Measurements from ENCODE around the gene PRSS1. TPM values are rescaled to one million over a fixed set of nuclear protein-coding genes. Genes with fewer than 3 reads are reported as not detected.

Gene PRSS1
- total and polyA plus RNA-seq, 2 experiments from 2014 or later, result not detected

- Mint-ChIP-seq H3K4me3 (no peak overlapping the region), H3K27ac (no peak overlapping the region), H3K36me3 (ENCODE audit: low read depth) (0 out of 3 replicates have a peak, but pooled peaks cover 2% of the 10 kb centered on the region), H3K4me1 (no peaks in the 10 kb centered on the region), H3K27me3 (ENCODE audit: insufficient read depth, low read depth, poor library complexity) (peaks cover 10% of the 10 kb centered on the region), H3K9me3 (no peaks in the 10 kb centered on the region)
- Histone ChIP-seq H3K27me3 (ENCODE audit: insufficient read depth) (no peaks in the 10 kb centered on the region), H3F3A (replicated peaks; ENCODE audit: low read depth) (no peaks in the 10 kb centered on the region), H3K36me3 (ENCODE audit: insufficient read depth) (no peaks in the 10 kb centered on the region), H4K20me1 (replicated peaks; ENCODE audit: insufficient read depth) (no peaks in the 10 kb centered on the region), H3K9me2 (ENCODE audit: insufficient read depth) (no peaks in the 10 kb centered on the region), H3K27ac (ENCODE audit: low read depth) (no peak overlapping the region), H3K4me1 (ENCODE audit: insufficient read depth) (no peaks in the 10 kb centered on the region), H2AFZ (no peak overlapping the region), H3K4me3 (no peak overlapping the region), H3K79me2 (replicated peaks; ENCODE audit: insufficient read depth) (no peaks in the 10 kb centered on the region), H3K4me2 (no peak overlapping the region)
- no peak for TF ChIP-seq STAT1 (IDR thresholded peaks at IDR 0.05; ENCODE audit: unreplicated experiment)
- no peak for TF ChIP-seq EZH2phosphoT487 (IDR thresholded peaks at IDR 0.05; ENCODE audit: unreplicated experiment)
- TF ChIP-seq EZH2 (IDR thresholded peaks at IDR 0.05; ENCODE audit: low read depth, unreplicated experiment), result no peak
- no peak for TF ChIP-seq CTCF (conservative IDR thresholded peaks at IDR 0.05; ENCODE audit: low read depth in 2 of 2)
- no peak for TF ChIP-seq ETS1 (IDR thresholded peaks at IDR 0.05)
- no peak for TF ChIP-seq ZNF462 (CRISPR knock-in tag; IDR thresholded peaks at IDR 0.05)
- no peak for TF ChIP-seq CREB1 (CRISPR knock-in tag; IDR thresholded peaks at IDR 0.05; ENCODE audit: low read depth)
- no peak for TF ChIP-seq POLR2AphosphoS5 (IDR thresholded peaks at IDR 0.05; ENCODE audit: low read depth)
- no peak for TF ChIP-seq NANOG (IDR thresholded peaks at IDR 0.05; ENCODE audit: borderline replicate concordance)
- TF ChIP-seq JUNB (IDR thresholded peaks at IDR 0.05; ENCODE audit: unreplicated experiment), result no peak
- TF ChIP-seq ZNF331 (CRISPR knock-in tag; IDR thresholded peaks at IDR 0.05; ENCODE audit: low read depth), result no peak
- no peak for TF ChIP-seq REST (IDR thresholded peaks at IDR 0.05; ENCODE audit: unreplicated experiment)
- no peak for TF ChIP-seq ZNF114 (CRISPR knock-in tag; IDR thresholded peaks at IDR 0.05)
- DNase-seq (ENCODE audit: low spot score) (no peak), ATAC-seq (no peak)
These were observed 4.1 kb downstream of the PRSS1 start for GRCh38 chr7:142753366-142753765.

All from GM23338 (cell line).